ENCODE data around the gene KLF7.

The KLF7 gene

GRCh38 chr2:207148020-207148419 lies 17.7 kb downstream of the KLF7 start:
- DNase-seq (ENCODE audit: low spot score): no peak

GRCh38 chr2:207144173-207144785 lies 21.5 kb downstream of the KLF7 start:
- DNase-seq (ENCODE audit: low spot score): no peak

GRCh38 chr2:207143215-207144172 lies 22.3 kb downstream of the KLF7 start:
- DNase-seq (ENCODE audit: low spot score): peak; percentile 66

- DNase-seq (ENCODE audit: low spot score): no peak
Measured at GRCh38 chr2:207142461-207142860, 23.3 kb downstream of the KLF7 start.

GRCh38 chr2:207141386-207141785 lies 24.4 kb downstream of the KLF7 start:
- no peak for DNase-seq (ENCODE audit: low spot score)

- DNase-seq (ENCODE audit: low spot score): no peak
Measured at GRCh38 chr2:207140265-207140664, 25.5 kb downstream of the KLF7 start.

- DNase-seq (ENCODE audit: low spot score): no peak
Measured at GRCh38 chr2:207139552-207139951, 26.2 kb downstream of the KLF7 start.

- DNase-seq (ENCODE audit: low spot score): no peak
Measured at GRCh38 chr2:207138627-207139297, 27.0 kb downstream of the KLF7 start.

- no peak for DNase-seq (ENCODE audit: low spot score)
Measured at GRCh38 chr2:207137596-207138337, 28.0 kb downstream of the KLF7 start.

GRCh38 chr2:207136874-207137273 lies 28.9 kb downstream of the KLF7 start:
- no peak for DNase-seq (ENCODE audit: low spot score)

GRCh38 chr2:207135801-207136457 lies 29.8 kb downstream of the KLF7 start:
- DNase-seq (ENCODE audit: low spot score): no peak

- no peak for DNase-seq (ENCODE audit: low spot score)
Measured at GRCh38 chr2:207135340-207135739, 30.4 kb downstream of the KLF7 start.

- peak; percentile 81 for DNase-seq (ENCODE audit: low spot score)
Measured at GRCh38 chr2:207133820-207134519, 31.8 kb downstream of the KLF7 start.

- peak; percentile 97 for DNase-seq (ENCODE audit: low spot score)
Measured at GRCh38 chr2:207133458-207133819, 32.3 kb downstream of the KLF7 start.

- no peak for DNase-seq (ENCODE audit: low spot score)
Measured at GRCh38 chr2:207132019-207132418, 33.7 kb downstream of the KLF7 start.

- DNase-seq (ENCODE audit: low spot score): peak; percentile 45
Measured at GRCh38 chr2:207131594-207131993, 34.2 kb downstream of the KLF7 start.

GRCh38 chr2:207130958-207131521 lies 34.7 kb downstream of the KLF7 start:
- DNase-seq (ENCODE audit: low spot score): no peak

GRCh38 chr2:207129821-207130220 lies 35.9 kb downstream of the KLF7 start:
- DNase-seq (ENCODE audit: low spot score): no peak

- no peak for DNase-seq (ENCODE audit: low spot score)
Measured at GRCh38 chr2:207128867-207129266, 36.9 kb downstream of the KLF7 start.

- no peak for DNase-seq (ENCODE audit: low spot score)
Measured at GRCh38 chr2:207126724-207127308, 38.9 kb downstream of the KLF7 start.
